PFSK-1 (cell line): ENCODE measurements around the gene UNC5CL.

ENCODE experiments used
- FOXP2 ChIP-seq: optimal IDR thresholded peaks from 2 replicates; pipeline ENCODE3; 2011; ENCODE audit warnings: borderline replicate concordance, control low read depth, inconsistent platforms; ENCODE audit not compliant: insufficient read depth; ENCODE audit errors: extremely low read length, extremely low read depth
- POLR2AphosphoS5 ChIP-seq: IDR thresholded peaks from 2 replicates; pipeline ENCODE4 v1.6.1; 2012; ENCODE audit warnings: low read depth, mild to moderate bottlenecking, control low read depth, low read length, moderate library complexity
- REST ChIP-seq, 2 experiments: IDR thresholded peaks; 2 replicates each; pipeline versions ENCODE4 v1.6.1 to v1.8.0; 2011 to 2012; ENCODE audit warnings: low read depth in 2 of 2, low read length in 2 of 2, control low read depth in 1 of 2, inconsistent platforms in 1 of 2, mild to moderate bottlenecking in 1 of 2, moderate library complexity in 1 of 2; ENCODE audit not compliant: insufficient read depth in 1 of 2
- SIN3A ChIP-seq: IDR thresholded peaks from 2 replicates; pipeline ENCODE4 v1.6.1; 2012; ENCODE audit warnings: mild to moderate bottlenecking, low read length, moderate library complexity, borderline replicate concordance; ENCODE audit not compliant: insufficient read depth
- TAF1 ChIP-seq: IDR thresholded peaks from 2 replicates; pipeline ENCODE4 v1.6.1; 2012; ENCODE audit warnings: low read length, control low read depth, borderline replicate concordance; ENCODE audit not compliant: insufficient read depth

Gene UNC5CL

GRCh38 chr6:41022294-41022693 lies 16.7 kb downstream of the UNC5CL start:
- no peak for TF ChIP-seq REST (IDR thresholded peaks at IDR 0.05; ENCODE audit: insufficient read depth in 1 of 2, low read depth in 2 of 2, low read length in 2 of 2)
- no peak for TF ChIP-seq FOXP2
- no peak for TF ChIP-seq POLR2AphosphoS5
- TF ChIP-seq TAF1, result no peak
- no peak for TF ChIP-seq SIN3A

GRCh38 chr6:41021832-41022231 lies 17.2 kb downstream of the UNC5CL start:
- no peak for TF ChIP-seq TAF1
- TF ChIP-seq SIN3A, result no peak
- TF ChIP-seq POLR2AphosphoS5, result no peak
- no peak for TF ChIP-seq REST (IDR thresholded peaks at IDR 0.05; ENCODE audit: insufficient read depth in 1 of 2, low read depth in 2 of 2, low read length in 2 of 2)

GRCh38 chr6:41017663-41018062 lies 21.4 kb downstream of the UNC5CL start:
- TF ChIP-seq TAF1 (no peak), FOXP2 (no peak), SIN3A (no peak), REST (IDR thresholded peaks at IDR 0.05; ENCODE audit: insufficient read depth in 1 of 2, low read depth in 2 of 2, low read length in 2 of 2) (no peak), POLR2AphosphoS5 (no peak)

- TF ChIP-seq POLR2AphosphoS5, result no peak
These were observed 24.2 kb downstream of the UNC5CL start for GRCh38 chr6:41014780-41015179.

GRCh38 chr6:41013466-41014153 lies 25.4 kb downstream of the UNC5CL start:
- TF ChIP-seq TAF1, result no peak

GRCh38 chr6:41011673-41012072 lies 27.3 kb downstream of the UNC5CL start:
- TF ChIP-seq FOXP2 (no peak), SIN3A (no peak), REST (IDR thresholded peaks at IDR 0.05; ENCODE audit: insufficient read depth in 1 of 2, low read depth in 2 of 2, low read length in 2 of 2) (no peak), TAF1 (no peak), POLR2AphosphoS5 (no peak)
